ENCODE data around the gene PSKH1.

Gene PSKH1

GRCh38 chr16:67976205-67976604 lies 83.2 kb downstream of the PSKH1 start:
- Histone ChIP-seq H3K36me3 (ENCODE audit: low read depth) (no peaks in the 10 kb centered on the region), H3K4me1 (ENCODE audit: insufficient read depth, poor library complexity, severe bottlenecking) (no peaks in the 10 kb centered on the region), H3K9me3 (ENCODE audit: severe bottlenecking) (no peaks in the 10 kb centered on the region), H3K27ac (ENCODE audit: poor library complexity, severe bottlenecking) (no peak overlapping the region), H3K27me3 (ENCODE audit: insufficient read depth, poor library complexity, severe bottlenecking) (no peaks in the 10 kb centered on the region), H3K4me3 (ENCODE audit: severe bottlenecking) (no peak overlapping the region)
- ATAC-seq (ENCODE audit: low read depth) (no peak), DNase-seq (ENCODE audit: low spot score) (no peak)
- TF ChIP-seq CTCF (IDR thresholded peaks at IDR 0.05; ENCODE audit: poor library complexity, severe bottlenecking): no peak

GRCh38 chr16:67977005-67977404 lies 84.0 kb downstream of the PSKH1 start:
- no peaks in the 10 kb centered on the region for H3K4me1 ChIP-seq (ENCODE audit: insufficient read depth, poor library complexity, severe bottlenecking)
- H3K9me3 ChIP-seq (ENCODE audit: severe bottlenecking): no peaks in the 10 kb centered on the region
- no peaks in the 10 kb centered on the region for H3K27me3 ChIP-seq (ENCODE audit: insufficient read depth, poor library complexity, severe bottlenecking)
- no peaks in the 10 kb centered on the region for H3K36me3 ChIP-seq (ENCODE audit: low read depth)
- ATAC-seq (ENCODE audit: low read depth) (peak; percentile 7; the same call in 1 of the 3 replicates), DNase-seq (ENCODE audit: low spot score) (no peak)
- H3K4me3 ChIP-seq (ENCODE audit: severe bottlenecking): no peak overlapping the region
- no peak for TF ChIP-seq CTCF (IDR thresholded peaks at IDR 0.05; ENCODE audit: poor library complexity, severe bottlenecking)
- no peak overlapping the region for H3K27ac ChIP-seq (ENCODE audit: poor library complexity, severe bottlenecking)

- Histone ChIP-seq H3K9me3 (ENCODE audit: severe bottlenecking) (no peaks in the 10 kb centered on the region), H3K36me3 (ENCODE audit: low read depth) (no peaks in the 10 kb centered on the region), H3K27me3 (ENCODE audit: insufficient read depth, poor library complexity, severe bottlenecking) (no peaks in the 10 kb centered on the region), H3K4me3 (ENCODE audit: severe bottlenecking) (no peak overlapping the region), H3K4me1 (ENCODE audit: insufficient read depth, poor library complexity, severe bottlenecking) (no peaks in the 10 kb centered on the region), H3K27ac (ENCODE audit: poor library complexity, severe bottlenecking) (no peak overlapping the region)
- DNase-seq (ENCODE audit: low spot score) (no peak), ATAC-seq (ENCODE audit: low read depth) (no peak)
- TF ChIP-seq CTCF (IDR thresholded peaks at IDR 0.05; ENCODE audit: poor library complexity, severe bottlenecking): no peak
Measured at GRCh38 chr16:67977469-67978227, 84.6 kb downstream of the PSKH1 start.
